Subcutaneous abdominal adipose tissue (tissue), 5 donors: ENCODE data around the gene HS6ST3.

Source experiments
- H3K27ac ChIP-seq: one replicate; pipeline ENCODE4 v1.7.0; 2013; ENCODE audit warnings: low read depth, mild to moderate bottlenecking, inconsistent platforms, low read length, moderate library complexity
- H3K27me3 ChIP-seq, 5 donors: one replicate each; pipeline ENCODE4 v1.7.0; 2013; ENCODE audit warnings: low read length in 5 of 5, inconsistent platforms in 1 of 5; ENCODE audit not compliant: control insufficient read depth in 5 of 5, insufficient read depth in 4 of 5
- H3K36me3 ChIP-seq, 5 donors: one replicate each; pipeline ENCODE4 v1.7.0; 2013; ENCODE audit warnings: low read length in 5 of 5; ENCODE audit not compliant: control insufficient read depth in 5 of 5, insufficient read depth in 5 of 5
- H3K4me1 ChIP-seq, 5 donors: one replicate each; pipeline ENCODE4 v1.7.0; 2013; ENCODE audit warnings: low read length in 5 of 5, mild to moderate bottlenecking in 3 of 5, moderate library complexity in 1 of 5; ENCODE audit not compliant: control insufficient read depth in 5 of 5, insufficient read depth in 5 of 5
- H3K4me3 ChIP-seq, 5 donors: one replicate each; pipeline ENCODE4 v1.7.0; 2013; ENCODE audit warnings: low read length in 5 of 5, low read depth in 1 of 5
- H3K9ac ChIP-seq, 5 donors: one replicate each; pipeline ENCODE4 v1.7.0; 2013; ENCODE audit warnings: low read length in 5 of 5, mild to moderate bottlenecking in 4 of 5, moderate library complexity in 3 of 5
- H3K9me3 ChIP-seq, 5 donors: one replicate each; pipeline ENCODE4 v1.7.0; 2013; ENCODE audit warnings: low read length in 5 of 5; ENCODE audit not compliant: control insufficient read depth in 5 of 5
- donor health status: healthy.
- donor health status: healthy.
- donor health status: healthy.
- donor health status: healthy.
- donor health status: healthy.

HS6ST3 gene

DNA sequence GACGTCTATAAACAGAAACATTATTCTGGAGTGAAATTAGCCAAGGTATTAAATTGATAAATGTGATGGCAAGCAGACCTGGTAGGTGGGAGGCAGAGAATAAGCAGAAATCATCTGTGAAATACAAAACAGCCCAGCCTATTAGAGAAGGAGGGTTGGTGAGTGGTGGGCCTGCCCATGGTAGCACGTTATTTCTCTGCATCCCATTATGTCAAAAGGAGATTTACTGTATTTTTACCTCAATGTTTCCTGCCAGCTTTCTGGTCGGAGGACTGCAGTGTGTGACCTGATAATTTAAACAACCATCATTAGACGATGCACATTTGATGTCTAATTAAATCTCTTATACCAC lies 703.5 kb downstream of the HS6ST3 start:
- H3K4me3 ChIP-seq = no peak overlapping the region
- peaks cover 0 to 3% (median 0%) of the 10 kb centered on the region in 5 donors for H3K27me3 ChIP-seq
- H3K9ac ChIP-seq = no peak overlapping the region
- H3K4me1 ChIP-seq = peaks cover 0 to 2% (median 0%) of the 10 kb centered on the region in 5 donors
- H3K9me3 ChIP-seq = no peaks in the 10 kb centered on the region
- no peak overlapping the region for H3K27ac ChIP-seq
- H3K36me3 ChIP-seq = no peaks in the 10 kb centered on the region

DNA sequence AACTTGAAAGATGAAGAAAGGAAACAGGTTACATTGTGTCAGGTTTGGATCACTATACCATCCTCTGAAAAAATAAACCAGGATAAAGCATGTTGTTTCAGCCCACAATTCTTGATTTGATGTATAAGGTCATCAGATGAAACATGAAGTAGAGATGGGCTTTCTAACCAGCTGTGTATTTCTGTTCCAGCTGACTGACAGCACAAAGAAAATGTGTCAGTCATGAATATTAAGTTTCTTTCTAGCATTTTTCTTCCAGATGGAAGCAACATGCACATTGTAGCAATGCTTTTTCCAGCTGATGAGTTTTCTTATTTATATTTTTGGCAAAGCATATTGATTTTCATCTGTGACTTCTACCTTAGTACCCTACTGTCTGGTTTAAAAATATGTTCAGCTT lies 704.8 kb downstream of the HS6ST3 start:
- H3K4me1 ChIP-seq = peaks cover 0 to 2% (median 0%) of the 10 kb centered on the region in 5 donors
- H3K36me3 ChIP-seq = no peaks in the 10 kb centered on the region
- no peak overlapping the region for H3K9ac ChIP-seq
- peaks cover 0 to 3% (median 0%) of the 10 kb centered on the region in 5 donors for H3K27me3 ChIP-seq
- no peaks in the 10 kb centered on the region for H3K9me3 ChIP-seq
- H3K4me3 ChIP-seq = no peak overlapping the region
- no peak overlapping the region for H3K27ac ChIP-seq

DNA sequence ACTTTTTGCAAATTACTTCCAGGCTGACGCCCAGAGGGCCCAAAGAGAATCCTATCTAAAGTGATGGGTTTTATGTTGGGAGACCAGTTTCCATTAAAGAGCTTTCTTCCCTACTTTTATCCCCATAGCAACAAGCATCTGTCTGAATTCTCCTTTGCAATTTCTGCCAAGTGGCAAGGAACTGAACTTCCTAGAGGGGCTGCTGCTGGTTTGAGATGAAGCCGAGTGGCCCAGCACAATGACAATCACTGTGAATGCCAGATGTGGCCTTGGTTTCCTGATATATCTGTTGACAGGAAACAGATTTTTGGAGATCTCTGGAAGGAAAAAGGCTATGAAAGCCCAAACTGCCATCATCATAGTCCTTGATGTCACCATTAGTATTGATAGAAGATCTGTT lies 705.8 kb downstream of the HS6ST3 start:
- H3K4me3 ChIP-seq = no peak overlapping the region
- H3K36me3 ChIP-seq = no peaks in the 10 kb centered on the region
- H3K4me1 ChIP-seq = peaks cover 0 to 2% (median 0%) of the 10 kb centered on the region in 5 donors
- H3K27ac ChIP-seq = no peak overlapping the region
- peaks cover 0 to 3% (median 0%) of the 10 kb centered on the region in 5 donors for H3K27me3 ChIP-seq
- H3K9ac ChIP-seq = no peak overlapping the region
- no peaks in the 10 kb centered on the region for H3K9me3 ChIP-seq

DNA sequence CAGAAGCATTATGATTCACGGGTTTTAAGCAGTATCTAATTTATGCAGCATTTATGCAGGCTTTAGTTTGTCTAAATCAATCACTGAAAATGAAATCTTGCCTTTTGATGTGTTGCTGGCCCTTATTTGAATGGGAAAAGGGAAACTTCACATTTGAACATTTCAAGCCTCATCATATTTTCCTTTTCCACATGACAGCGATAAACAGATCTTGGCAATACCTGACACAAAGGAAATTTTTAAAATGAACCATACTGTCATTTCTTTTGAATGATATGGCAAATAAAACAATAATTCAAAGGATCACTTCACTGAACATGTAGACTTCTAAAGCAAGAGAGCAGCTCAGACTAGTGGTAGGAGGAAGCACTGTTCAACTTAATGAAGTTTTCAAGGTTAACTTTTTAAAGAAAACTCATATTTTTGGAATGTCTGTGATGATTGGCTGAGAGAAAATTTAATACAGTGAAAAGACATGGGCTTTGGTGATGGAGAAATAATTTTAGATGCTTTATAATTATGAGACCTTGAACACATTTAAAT lies 706.3 kb downstream of the HS6ST3 start:
- H3K27ac ChIP-seq = no peak overlapping the region
- H3K27me3 ChIP-seq = peaks cover 0 to 3% (median 0%) of the 10 kb centered on the region in 5 donors
- peaks cover 0 to 2% (median 0%) of the 10 kb centered on the region in 5 donors for H3K4me1 ChIP-seq
- no peaks in the 10 kb centered on the region for H3K36me3 ChIP-seq
- no peak overlapping the region for H3K4me3 ChIP-seq
- H3K9ac ChIP-seq = no peak overlapping the region
- H3K9me3 ChIP-seq = no peaks in the 10 kb centered on the region

DNA sequence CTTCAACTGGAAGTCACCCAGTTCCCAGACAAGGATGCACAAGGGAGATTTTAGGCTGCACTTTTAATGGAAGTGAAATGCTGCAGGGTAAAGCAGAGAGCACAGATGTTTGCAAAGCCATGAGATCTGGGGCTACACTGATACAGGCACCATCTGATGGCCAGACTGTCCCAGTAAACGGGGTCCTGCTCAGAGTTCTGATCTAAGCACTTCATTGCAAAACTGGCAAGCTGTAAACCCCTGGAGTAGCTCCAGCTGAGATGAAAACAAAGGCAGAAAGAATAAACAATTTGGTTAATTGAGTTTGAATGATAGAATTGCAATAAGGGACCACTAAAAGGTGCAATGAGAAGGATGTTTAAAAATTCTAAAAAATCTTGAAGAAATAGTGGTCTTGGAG lies 707.2 kb downstream of the HS6ST3 start:
- H3K9ac ChIP-seq = no peak overlapping the region

DNA sequence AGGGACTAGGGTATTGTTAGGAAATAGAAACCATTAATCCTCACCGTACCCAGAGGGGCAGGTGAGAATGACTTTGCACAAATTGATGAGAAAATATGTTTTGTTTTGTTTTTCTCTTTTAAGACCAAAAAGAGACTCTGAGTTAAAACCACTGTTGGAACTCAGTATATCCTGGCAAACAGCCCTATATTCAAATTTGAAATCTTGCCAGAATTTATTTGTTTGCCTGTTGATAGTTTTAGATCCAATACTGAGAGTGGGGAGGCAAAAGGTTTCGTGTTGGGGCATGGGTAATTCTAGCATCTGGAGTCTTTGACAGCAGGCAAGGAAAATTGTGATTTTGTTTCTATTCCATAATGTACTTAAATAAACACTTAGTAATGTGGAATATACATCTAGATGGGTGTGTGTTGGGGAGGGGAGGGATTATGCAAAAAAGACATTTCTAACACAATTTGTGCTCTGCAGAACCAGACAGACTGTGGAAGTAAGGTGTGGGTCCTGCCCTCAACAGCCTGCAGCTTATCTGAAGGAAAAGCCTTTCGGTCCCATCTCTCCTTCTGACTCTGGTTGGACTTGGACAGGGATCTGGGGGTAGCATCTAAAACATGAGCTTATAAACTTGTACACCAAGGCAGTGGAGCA lies 713.7 kb downstream of the HS6ST3 start:
- Histone ChIP-seq H3K4me3 (no peak overlapping the region), H3K27me3 (no peaks in the 10 kb centered on the region), H3K27ac (no peak overlapping the region), H3K9ac (no peak overlapping the region), H3K4me1 (peaks cover 0 to 3% (median 0%) of the 10 kb centered on the region in 5 donors), H3K9me3 (no peaks in the 10 kb centered on the region), H3K36me3 (no peaks in the 10 kb centered on the region)

More for the DNA sequence above, 707.2 kb downstream of the HS6ST3 start:
- H3K27ac ChIP-seq = no peak overlapping the region
- peaks cover 0 to 3% (median 0%) of the 10 kb centered on the region in 5 donors for H3K27me3 ChIP-seq
- no peak overlapping the region for H3K4me3 ChIP-seq
- H3K9me3 ChIP-seq = no peaks in the 10 kb centered on the region
- peaks cover 0 to 2% (median 0%) of the 10 kb centered on the region in 5 donors for H3K4me1 ChIP-seq
- no peaks in the 10 kb centered on the region for H3K36me3 ChIP-seq

DNA sequence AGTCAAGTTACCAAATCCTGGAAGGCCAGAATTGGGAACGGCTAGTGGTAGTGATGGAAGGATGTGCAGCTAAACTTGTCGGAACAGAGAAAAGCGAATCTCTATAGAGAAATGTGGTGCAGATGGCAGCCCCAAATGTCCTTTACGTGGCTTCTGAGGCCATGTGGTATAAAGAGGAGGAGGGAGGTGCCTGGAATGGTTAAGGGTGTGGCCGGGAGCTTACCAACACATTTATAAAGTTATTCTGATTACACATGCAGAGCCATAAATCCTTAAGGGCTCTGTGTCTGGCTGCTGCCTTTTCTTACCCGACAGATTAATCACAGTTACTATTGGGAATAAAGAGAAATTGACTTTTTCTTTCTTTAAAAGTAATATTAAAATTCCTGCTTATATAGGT lies 714.3 kb downstream of the HS6ST3 start:
- Histone ChIP-seq H3K4me1 (peaks cover 0 to 3% (median 0%) of the 10 kb centered on the region in 5 donors), H3K36me3 (no peaks in the 10 kb centered on the region), H3K9ac (no peak overlapping the region), H3K27me3 (no peaks in the 10 kb centered on the region), H3K27ac (no peak overlapping the region), H3K9me3 (no peaks in the 10 kb centered on the region), H3K4me3 (no peak overlapping the region)

DNA sequence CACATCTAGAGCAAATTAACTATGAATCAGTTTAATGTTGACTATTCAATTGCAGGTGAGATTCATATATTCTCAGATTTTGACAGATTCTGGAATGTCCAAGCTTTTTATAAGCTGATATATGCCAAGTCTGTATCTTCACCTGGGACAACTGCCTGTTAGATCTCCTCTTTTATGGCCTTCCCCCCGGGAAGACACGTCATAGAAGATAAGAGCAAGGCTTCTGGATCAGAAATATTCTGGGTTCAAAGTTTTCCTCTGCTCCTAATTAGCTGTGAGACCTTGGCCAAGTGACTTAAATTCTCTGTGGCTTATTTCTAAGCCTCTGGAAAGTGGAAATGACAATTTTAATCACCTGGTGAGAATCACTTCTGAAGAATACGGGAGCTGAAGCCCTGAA lies 716.8 kb downstream of the HS6ST3 start:
- peaks cover 0 to 12% (median 5%) of the 10 kb centered on the region in 5 donors for H3K4me1 ChIP-seq
- no peak overlapping the region for H3K4me3 ChIP-seq
- H3K27me3 ChIP-seq = no peaks in the 10 kb centered on the region
- H3K9me3 ChIP-seq = no peaks in the 10 kb centered on the region
- no peak overlapping the region for H3K27ac ChIP-seq
- H3K36me3 ChIP-seq = no peaks in the 10 kb centered on the region
- no peak overlapping the region for H3K9ac ChIP-seq

DNA sequence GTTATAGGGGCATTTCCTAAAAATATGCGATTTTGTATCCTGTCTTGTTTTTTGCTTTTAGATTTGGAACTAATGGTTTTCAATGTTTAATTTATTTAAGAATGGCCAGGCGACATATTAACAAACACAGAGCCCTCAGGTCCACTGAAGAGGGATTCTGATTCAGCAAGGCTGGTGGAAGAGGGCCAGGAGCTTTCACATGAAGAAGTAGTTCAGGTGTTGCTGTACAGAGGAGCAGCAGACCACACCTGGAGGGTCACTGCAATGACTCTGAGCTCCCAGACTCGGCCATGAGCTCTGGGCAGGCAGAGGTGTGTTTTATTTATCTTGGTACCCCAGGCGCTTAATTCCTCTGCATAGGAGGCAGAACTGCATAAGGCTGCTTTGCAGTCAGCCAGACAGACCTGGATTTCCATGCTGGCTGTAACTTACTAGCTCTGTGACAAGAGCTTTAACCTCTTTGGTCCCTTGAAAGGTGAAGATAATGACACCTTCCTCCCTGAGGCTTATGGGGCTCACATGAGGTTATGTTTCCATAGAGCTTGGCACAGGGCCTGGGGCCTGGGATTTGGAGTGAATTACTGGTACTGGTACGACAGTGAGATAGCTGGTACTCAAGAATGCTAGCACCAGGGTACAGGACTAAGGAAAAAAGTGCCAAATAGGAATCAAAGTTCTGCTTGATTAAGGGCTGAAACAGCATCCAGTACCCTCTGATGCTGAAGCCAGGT lies 719.6 kb downstream of the HS6ST3 start:
- peaks cover 0 to 12% (median 5%) of the 10 kb centered on the region in 5 donors for H3K4me1 ChIP-seq
- H3K36me3 ChIP-seq = no peaks in the 10 kb centered on the region
- H3K9me3 ChIP-seq = peaks cover 0 to 5% (median 0%) of the 10 kb centered on the region in 5 donors
- no peak overlapping the region for H3K4me3 ChIP-seq
- no peak overlapping the region for H3K27ac ChIP-seq
- no peak overlapping the region for H3K9ac ChIP-seq
- H3K27me3 ChIP-seq = no peaks in the 10 kb centered on the region

DNA sequence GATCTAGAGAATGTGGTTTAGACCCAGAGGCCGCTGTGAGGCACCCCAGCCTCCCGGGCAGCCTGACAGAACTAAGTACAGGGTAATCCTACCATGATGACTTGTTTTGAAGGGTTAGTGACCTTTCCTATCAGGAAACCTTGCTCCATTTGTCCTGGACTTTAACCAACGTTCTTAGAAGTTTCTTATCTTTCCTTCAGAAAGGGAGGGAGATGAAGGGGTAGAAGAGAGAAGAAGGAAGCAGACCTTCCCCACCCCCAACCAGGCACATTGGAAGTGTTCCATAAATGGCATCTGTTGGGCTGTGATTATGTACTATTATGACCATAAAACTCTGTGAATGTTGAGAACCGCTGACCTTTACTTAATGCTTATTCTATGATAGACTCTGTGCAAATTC lies 720.2 kb downstream of the HS6ST3 start:
- H3K9ac ChIP-seq = no peak overlapping the region
- H3K4me3 ChIP-seq = no peak overlapping the region
- no peaks in the 10 kb centered on the region for H3K36me3 ChIP-seq
- no peaks in the 10 kb centered on the region for H3K27me3 ChIP-seq
- H3K4me1 ChIP-seq = peaks cover 0 to 12% (median 5%) of the 10 kb centered on the region in 5 donors
- no peak overlapping the region for H3K27ac ChIP-seq
- peaks cover 0 to 5% (median 0%) of the 10 kb centered on the region in 5 donors for H3K9me3 ChIP-seq
